OCI-M2 (cell line): ENCODE data around the gene SH3BP2.

Source experiments
- DNase-seq: peaks from one replicate; lab custom pipeline; 2025; ENCODE audit not compliant: unreplicated experiment; lab: John Stamatoyannopoulos, UW

SH3BP2 gene

GRCh38 chr4:2792711-2793585 is at the start of gene SH3BP2:
TSS of gene SH3BP2 (plus strand) at chr4:2793085. CDS start at chr4:2820618, 27,533 bp downstream.
- no peak for DNase-seq

GRCh38 chr4:2743518-2744445 is 49.1 kb upstream of the SH3BP2 start:
- no peak for DNase-seq

- no peak for DNase-seq
Observed at GRCh38 chr4:2744576-2745270, 48.2 kb upstream of the SH3BP2 start.

GRCh38 chr4:2745516-2745915 is 47.4 kb upstream of the SH3BP2 start:
- DNase-seq, result no peak

- no peak for DNase-seq
Observed at GRCh38 chr4:2745981-2746806, 46.7 kb upstream of the SH3BP2 start.

- DNase-seq, result no peak
Observed at GRCh38 chr4:2746891-2747695, 45.8 kb upstream of the SH3BP2 start.

- DNase-seq, result no peak
Observed at GRCh38 chr4:2750719-2751605, 41.9 kb upstream of the SH3BP2 start.

- DNase-seq, result no peak
Observed at GRCh38 chr4:2753436-2753835, 39.4 kb upstream of the SH3BP2 start.

GRCh38 chr4:2754848-2755819 is 37.8 kb upstream of the SH3BP2 start:
- no peak for DNase-seq

GRCh38 chr4:2755821-2756690 is 36.8 kb upstream of the SH3BP2 start, which contains the start of gene TNIP2:
TSS of gene TNIP2 (minus strand) at chr4:2756336. CDS start at chr4:2756289, 47 bp downstream.
- no peak for DNase-seq

GRCh38 chr4:2756691-2757350 is 36.1 kb upstream of the SH3BP2 start:
- DNase-seq, result no peak

GRCh38 chr4:2757426-2757825 is 35.5 kb upstream of the SH3BP2 start:
- no peak for DNase-seq

GRCh38 chr4:2761035-2761923 is 31.6 kb upstream of the SH3BP2 start:
- DNase-seq, result no peak

- no peak for DNase-seq
Observed at GRCh38 chr4:2762048-2762447, 30.8 kb upstream of the SH3BP2 start.
